ENCODE data around the gene MOB1B. TPM values are rescaled to one million over a fixed set of nuclear protein-coding genes. Genes with fewer than 3 reads are reported as not detected.
A peak's percentile ranks its signal among the peaks of the same experiment; 100 is the strongest.

Gene MOB1B
- polyA plus RNA-seq (2012; ENCODE audit: low read depth, missing spikeins): 3.2 TPM

DNA sequence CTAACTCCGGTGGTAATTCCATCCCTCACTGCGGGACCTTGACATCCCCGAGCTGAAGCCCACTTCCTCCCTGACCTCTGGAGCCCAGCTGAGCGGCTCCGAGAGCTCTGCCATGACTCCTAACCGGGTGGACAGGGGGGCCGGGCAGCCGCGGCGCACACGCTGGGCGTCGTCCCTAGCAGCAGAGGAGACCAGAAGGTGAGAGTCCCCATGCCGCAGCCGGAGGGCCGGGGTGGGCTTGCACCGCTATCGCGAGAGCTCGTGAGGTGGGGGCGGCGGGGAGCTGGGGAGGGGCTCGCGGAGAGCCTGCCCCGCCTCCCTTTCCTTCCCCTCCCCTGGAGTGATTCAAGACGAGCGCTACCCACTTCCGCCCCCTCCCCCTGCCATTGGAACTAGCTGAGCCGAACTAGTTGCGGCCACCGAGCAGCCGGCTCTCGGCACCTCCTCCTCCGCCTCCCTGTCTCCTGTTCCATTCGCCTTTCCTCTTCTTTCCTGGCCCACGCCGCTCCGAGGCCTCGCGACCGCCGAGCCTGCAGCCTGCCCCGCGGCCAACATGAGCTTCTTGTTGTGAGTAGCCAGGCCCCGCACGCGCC lies at the start of gene MOB1B:
Gene MOB1B, plus strand, starts transcription at position 386 of the 593 bp plus-strand sequence. Its CDS starts 168 bp downstream, at position 554.
- FAIRE-seq (peak; percentile 79), DNase-seq (ENCODE audit: insufficient read length, low spot score) (peak; percentile 86)

DNA sequence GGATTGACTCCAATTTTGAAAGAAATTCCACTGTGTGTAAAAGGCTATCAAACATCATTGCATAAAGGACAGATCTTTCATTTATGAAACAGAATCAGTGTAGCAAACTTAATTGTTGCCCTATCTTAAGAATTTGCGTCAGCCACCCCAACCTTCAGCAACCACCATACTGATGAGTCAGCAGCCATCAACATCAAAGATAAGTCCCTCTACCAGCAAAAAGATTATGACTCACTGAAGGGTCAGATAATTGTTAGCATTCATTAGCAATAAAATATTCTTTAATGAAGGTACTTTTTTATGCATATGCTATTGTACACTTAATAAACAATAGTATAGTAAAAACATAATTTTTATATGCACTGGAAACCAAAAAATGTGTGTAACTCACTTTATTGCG lies 46.7 kb upstream of the MOB1B start:
- TF ChIP-seq POU2F2 (IDR thresholded peaks at IDR 0.05; ENCODE audit: low read depth, low read length) (no peak), POLR2AphosphoS5 (IDR thresholded peaks at IDR 0.05; ENCODE audit: low read depth, low read length) (no peak), TAF1 (IDR thresholded peaks at IDR 0.05; ENCODE audit: low read depth, low read length) (no peak), SPI1 (IDR thresholded peaks at IDR 0.05; ENCODE audit: low read depth, low read length) (no peak)
- FAIRE-seq (no peak), DNase-seq (ENCODE audit: insufficient read length, low spot score) (no peak)

More for the DNA sequence above, at the start of gene MOB1B:
- TF ChIP-seq POLR2AphosphoS5 (IDR thresholded peaks at IDR 0.05; ENCODE audit: low read depth, low read length) (no peak; the same call in 1 of the 2 replicates), POU2F2 (IDR thresholded peaks at IDR 0.05; ENCODE audit: low read depth, low read length) (no peak), POLR2A (IDR thresholded peaks at IDR 0.05; ENCODE audit: low read depth, low read length) (peak; percentile 50; the same call in 1 of the 2 replicates), PAX5 (IDR thresholded peaks at IDR 0.05; ENCODE audit: insufficient read depth, low read length, severe bottlenecking) (no peak), TAF1 (IDR thresholded peaks at IDR 0.05; ENCODE audit: low read depth, low read length) (0 out of 2 replicates have a peak, but pooled peaks have one; percentile 60), SPI1 (IDR thresholded peaks at IDR 0.05; ENCODE audit: low read depth, low read length) (peak; percentile 71)

DNA sequence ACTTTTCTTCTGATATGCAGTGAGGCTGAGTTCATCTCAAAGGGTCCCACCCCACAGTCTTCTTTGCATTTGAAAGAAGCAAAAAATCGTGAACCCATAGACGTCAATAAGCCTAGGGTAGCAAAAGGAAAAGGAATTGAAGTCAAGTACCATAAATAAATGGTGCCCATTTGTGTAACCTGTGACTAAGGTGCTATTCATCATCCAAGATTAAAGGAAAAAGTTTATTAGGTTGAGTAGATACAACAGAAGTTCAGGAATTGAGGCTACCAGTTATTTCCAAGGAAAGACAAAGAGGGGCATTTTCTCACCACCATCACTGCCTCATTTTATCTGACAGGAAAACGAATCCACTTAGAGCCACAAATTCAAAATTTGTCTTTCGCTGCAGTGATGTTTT lies 43.7 kb upstream of the MOB1B start:
- FAIRE-seq (no peak), DNase-seq (ENCODE audit: insufficient read length, low spot score) (no peak)
- TF ChIP-seq POLR2A (IDR thresholded peaks at IDR 0.05; ENCODE audit: low read depth, low read length) (no peak), TAF1 (IDR thresholded peaks at IDR 0.05; ENCODE audit: low read depth, low read length) (no peak), PAX5 (IDR thresholded peaks at IDR 0.05; ENCODE audit: insufficient read depth, low read length, severe bottlenecking) (no peak), POU2F2 (IDR thresholded peaks at IDR 0.05; ENCODE audit: low read depth, low read length) (no peak), POLR2AphosphoS5 (IDR thresholded peaks at IDR 0.05; ENCODE audit: low read depth, low read length) (no peak), SPI1 (IDR thresholded peaks at IDR 0.05; ENCODE audit: low read depth, low read length) (no peak)

DNA sequence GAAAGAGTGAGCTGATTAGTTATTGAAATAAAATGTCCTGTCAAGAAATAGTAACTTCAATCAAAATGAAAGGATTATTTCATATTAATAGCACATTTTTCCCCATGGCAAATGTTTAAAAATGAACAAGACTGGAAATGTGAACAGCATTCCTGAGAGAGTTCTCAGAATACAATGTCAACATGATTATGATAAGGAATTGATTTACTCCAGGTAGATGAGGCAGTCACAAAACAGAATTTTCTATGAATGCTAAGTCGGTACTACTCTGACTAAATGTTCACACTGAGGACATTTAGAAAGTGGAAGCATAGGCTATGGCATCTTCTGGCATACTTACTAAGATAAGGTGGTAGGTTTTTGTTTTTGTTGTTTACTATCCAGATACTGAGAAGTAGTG lies 43.1 kb upstream of the MOB1B start:
- no peak for DNase-seq (ENCODE audit: insufficient read length, low spot score)
- no peak for FAIRE-seq
- no peak for TF ChIP-seq TAF1 (IDR thresholded peaks at IDR 0.05; ENCODE audit: low read depth, low read length)
- TF ChIP-seq POLR2A (IDR thresholded peaks at IDR 0.05; ENCODE audit: low read depth, low read length): no peak
- no peak for TF ChIP-seq POLR2AphosphoS5 (IDR thresholded peaks at IDR 0.05; ENCODE audit: low read depth, low read length)
- TF ChIP-seq SPI1 (IDR thresholded peaks at IDR 0.05; ENCODE audit: low read depth, low read length): no peak
- no peak for TF ChIP-seq POU2F2 (IDR thresholded peaks at IDR 0.05; ENCODE audit: low read depth, low read length)
- no peak for TF ChIP-seq PAX5 (IDR thresholded peaks at IDR 0.05; ENCODE audit: insufficient read depth, low read length, severe bottlenecking)

DNA sequence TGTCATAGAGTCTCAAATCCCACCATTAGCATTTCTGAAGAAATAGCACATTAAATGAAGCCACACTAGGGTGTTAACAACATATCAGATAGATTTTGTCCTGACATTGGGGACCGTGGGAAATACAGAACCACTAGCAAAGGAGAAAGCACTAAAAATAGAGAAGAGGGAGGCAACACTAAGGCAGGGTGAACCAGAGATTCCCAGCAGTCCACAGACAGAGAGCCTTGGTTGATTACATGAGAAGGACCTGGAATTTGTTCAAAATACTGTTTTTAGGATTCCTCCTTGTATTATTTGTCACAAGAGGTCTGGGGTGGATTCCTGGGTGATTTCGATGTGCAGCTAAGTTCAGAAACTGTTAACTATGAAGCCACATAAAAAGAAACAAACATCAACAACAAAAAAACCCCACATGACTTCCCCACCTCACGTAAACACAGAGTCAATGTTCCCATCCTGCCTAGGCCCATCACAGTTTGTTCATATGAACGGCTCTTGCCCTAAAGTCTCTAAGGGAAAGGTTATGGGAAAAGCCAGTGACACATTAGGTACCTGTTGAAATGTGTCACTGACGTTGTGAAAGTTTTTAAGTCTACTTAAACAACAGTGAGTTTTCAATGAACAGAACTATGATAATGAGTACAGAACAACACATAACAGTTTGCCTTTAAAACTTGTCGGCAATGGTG lies 38.9 kb upstream of the MOB1B start:
- TF ChIP-seq TAF1 (IDR thresholded peaks at IDR 0.05; ENCODE audit: low read depth, low read length) (no peak), POLR2A (IDR thresholded peaks at IDR 0.05; ENCODE audit: low read depth, low read length) (no peak), POU2F2 (IDR thresholded peaks at IDR 0.05; ENCODE audit: low read depth, low read length) (no peak), POLR2AphosphoS5 (IDR thresholded peaks at IDR 0.05; ENCODE audit: low read depth, low read length) (no peak), SPI1 (IDR thresholded peaks at IDR 0.05; ENCODE audit: low read depth, low read length) (no peak), PAX5 (IDR thresholded peaks at IDR 0.05; ENCODE audit: insufficient read depth, low read length, severe bottlenecking) (no peak)
- peak; percentile 5 for FAIRE-seq
- DNase-seq (ENCODE audit: insufficient read length, low spot score): no peak

DNA sequence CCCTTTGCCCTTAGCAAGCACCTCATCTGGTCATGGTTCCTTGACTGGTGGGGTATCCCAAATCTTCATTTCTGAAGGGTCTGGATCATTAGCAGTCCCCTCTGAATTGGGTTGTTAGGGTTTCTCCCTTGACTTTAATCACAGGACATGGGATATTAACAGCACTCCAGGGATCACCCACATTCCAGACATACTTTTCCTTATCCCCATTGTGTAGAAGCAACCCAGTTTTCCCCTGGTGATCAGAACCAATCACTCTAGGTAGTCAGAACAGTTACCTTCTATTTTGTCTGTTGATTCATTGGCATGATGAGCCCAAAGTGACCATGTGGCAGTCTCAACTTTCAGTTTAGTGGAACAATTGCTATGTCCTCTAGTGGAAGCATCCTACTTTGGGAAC lies 33.4 kb upstream of the MOB1B start:
- no peak for FAIRE-seq
- TF ChIP-seq POLR2A (IDR thresholded peaks at IDR 0.05; ENCODE audit: low read depth, low read length) (no peak), SPI1 (IDR thresholded peaks at IDR 0.05; ENCODE audit: low read depth, low read length) (no peak), POLR2AphosphoS5 (IDR thresholded peaks at IDR 0.05; ENCODE audit: low read depth, low read length) (no peak), POU2F2 (IDR thresholded peaks at IDR 0.05; ENCODE audit: low read depth, low read length) (no peak), PAX5 (IDR thresholded peaks at IDR 0.05; ENCODE audit: insufficient read depth, low read length, severe bottlenecking) (no peak), TAF1 (IDR thresholded peaks at IDR 0.05; ENCODE audit: low read depth, low read length) (no peak)

DNA sequence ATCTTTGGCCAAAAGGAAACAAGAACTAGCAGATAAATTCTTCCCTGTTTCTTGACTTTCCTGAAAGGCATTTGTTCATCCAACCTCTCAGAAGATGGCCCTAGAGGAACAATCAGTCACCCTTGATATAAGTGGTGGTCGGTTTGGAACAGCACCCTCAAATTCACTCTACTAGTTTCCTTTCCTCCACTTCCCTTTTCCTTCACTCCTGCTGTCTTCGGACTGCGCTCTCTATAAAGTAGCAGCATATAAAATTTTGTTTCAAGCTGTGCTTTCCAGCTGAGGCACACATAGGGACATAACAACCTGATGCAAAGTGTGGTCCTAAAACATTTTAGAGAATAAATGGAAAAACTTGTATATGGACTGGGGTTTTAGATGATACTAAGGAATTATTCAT lies 29.0 kb upstream of the MOB1B start:
- DNase-seq (ENCODE audit: insufficient read length, low spot score): no peak
- no peak for FAIRE-seq
- no peak for TF ChIP-seq TAF1 (IDR thresholded peaks at IDR 0.05; ENCODE audit: low read depth, low read length)
- 0 out of 2 replicates have a peak, but pooled peaks have one; percentile 27 for TF ChIP-seq SPI1 (IDR thresholded peaks at IDR 0.05; ENCODE audit: low read depth, low read length)
- no peak for TF ChIP-seq POU2F2 (IDR thresholded peaks at IDR 0.05; ENCODE audit: low read depth, low read length)

More for the DNA sequence above, 33.4 kb upstream of the MOB1B start:
- no peak for DNase-seq (ENCODE audit: insufficient read length, low spot score)

DNA sequence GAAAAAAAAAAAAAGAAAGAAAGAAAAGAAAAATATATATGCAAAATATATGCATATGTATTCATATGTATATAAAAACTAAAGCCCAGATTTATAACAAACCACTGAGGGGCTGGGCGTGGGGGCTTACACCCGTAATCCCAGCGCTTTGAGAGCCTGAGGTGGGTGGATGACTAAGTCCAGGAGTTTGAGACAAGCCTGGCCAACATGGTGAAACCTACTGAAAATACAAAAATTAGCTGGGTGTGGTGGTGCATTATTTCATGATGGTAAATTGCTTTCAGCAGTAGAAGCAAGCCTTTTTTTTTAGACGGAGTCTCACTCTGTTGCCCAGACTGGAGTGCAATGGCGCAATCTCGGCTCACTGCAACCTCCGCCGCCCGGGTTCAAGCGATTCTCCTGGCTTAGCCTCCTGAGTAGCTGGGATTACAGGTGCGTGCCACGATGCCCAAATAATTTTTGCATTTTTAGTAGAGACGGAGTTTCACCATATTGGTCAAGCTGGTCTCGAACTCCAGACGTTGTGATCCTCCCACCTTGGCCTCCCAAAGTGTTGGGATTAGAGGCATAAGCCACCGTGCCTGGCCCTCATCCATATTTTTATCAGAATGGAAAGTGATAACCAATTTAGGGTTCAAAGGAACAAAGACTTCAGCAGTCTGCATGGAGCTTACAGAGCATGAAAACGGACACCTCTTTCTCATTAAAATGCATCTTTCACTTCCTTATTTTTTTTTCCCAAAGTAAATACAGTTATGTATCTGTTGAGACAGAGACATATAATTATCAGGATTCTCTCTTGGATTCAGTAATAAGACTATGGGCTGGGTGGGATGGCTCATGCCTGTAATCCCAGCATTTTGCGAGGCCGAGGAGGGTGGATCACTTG lies 27.7 kb upstream of the MOB1B start:
- TF ChIP-seq TAF1 (IDR thresholded peaks at IDR 0.05; ENCODE audit: low read depth, low read length) (no peak), SPI1 (IDR thresholded peaks at IDR 0.05; ENCODE audit: low read depth, low read length) (peak; percentile 96), POU2F2 (IDR thresholded peaks at IDR 0.05; ENCODE audit: low read depth, low read length) (peak; percentile 75; the same call in 1 of the 2 replicates)
- FAIRE-seq (peak; percentile 85), DNase-seq (ENCODE audit: insufficient read length, low spot score) (no peak)

DNA sequence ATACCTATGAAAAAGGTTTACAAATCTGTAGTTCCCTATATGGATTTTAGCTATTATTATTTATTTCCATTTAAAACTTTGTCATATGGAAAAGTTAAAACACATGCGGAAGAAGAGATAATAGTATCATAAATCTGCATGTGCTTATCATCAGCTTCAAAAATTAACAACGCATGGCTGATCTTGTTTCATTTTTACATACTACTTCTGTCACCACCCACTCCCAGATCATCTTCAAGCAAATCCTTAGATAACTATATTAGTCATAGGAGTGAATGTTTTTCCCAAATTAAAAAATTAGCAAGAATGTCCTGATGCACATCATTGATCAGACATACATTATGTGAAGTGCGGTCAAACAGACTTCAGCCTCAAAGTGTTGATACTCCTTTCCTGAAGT lies 24.6 kb upstream of the MOB1B start:
- DNase-seq (ENCODE audit: insufficient read length, low spot score) (no peak), FAIRE-seq (no peak)
- TF ChIP-seq POU2F2 (IDR thresholded peaks at IDR 0.05; ENCODE audit: low read depth, low read length): no peak
- no peak for TF ChIP-seq POLR2AphosphoS5 (IDR thresholded peaks at IDR 0.05; ENCODE audit: low read depth, low read length)
- no peak for TF ChIP-seq PAX5 (IDR thresholded peaks at IDR 0.05; ENCODE audit: insufficient read depth, low read length, severe bottlenecking)
- no peak for TF ChIP-seq POLR2A (IDR thresholded peaks at IDR 0.05; ENCODE audit: low read depth, low read length)
- TF ChIP-seq TAF1 (IDR thresholded peaks at IDR 0.05; ENCODE audit: low read depth, low read length): no peak
- TF ChIP-seq SPI1 (IDR thresholded peaks at IDR 0.05; ENCODE audit: low read depth, low read length): no peak

Data from GM12891 (cell line).